Activated CD8-positive, alpha-beta memory T cell treated with anti-CD3 and anti-CD28 coated beads for 48 hours (primary cell): ENCODE measurements around the gene LEP.

Source experiments
- DNase-seq, 3 experiments: peaks; one replicate each; pipeline ENCODE4 v3.0.0-alpha.2; 2020; ENCODE audit warnings: low read depth in 2 of 3, low spot score in 2 of 3

LEP gene

DNA sequence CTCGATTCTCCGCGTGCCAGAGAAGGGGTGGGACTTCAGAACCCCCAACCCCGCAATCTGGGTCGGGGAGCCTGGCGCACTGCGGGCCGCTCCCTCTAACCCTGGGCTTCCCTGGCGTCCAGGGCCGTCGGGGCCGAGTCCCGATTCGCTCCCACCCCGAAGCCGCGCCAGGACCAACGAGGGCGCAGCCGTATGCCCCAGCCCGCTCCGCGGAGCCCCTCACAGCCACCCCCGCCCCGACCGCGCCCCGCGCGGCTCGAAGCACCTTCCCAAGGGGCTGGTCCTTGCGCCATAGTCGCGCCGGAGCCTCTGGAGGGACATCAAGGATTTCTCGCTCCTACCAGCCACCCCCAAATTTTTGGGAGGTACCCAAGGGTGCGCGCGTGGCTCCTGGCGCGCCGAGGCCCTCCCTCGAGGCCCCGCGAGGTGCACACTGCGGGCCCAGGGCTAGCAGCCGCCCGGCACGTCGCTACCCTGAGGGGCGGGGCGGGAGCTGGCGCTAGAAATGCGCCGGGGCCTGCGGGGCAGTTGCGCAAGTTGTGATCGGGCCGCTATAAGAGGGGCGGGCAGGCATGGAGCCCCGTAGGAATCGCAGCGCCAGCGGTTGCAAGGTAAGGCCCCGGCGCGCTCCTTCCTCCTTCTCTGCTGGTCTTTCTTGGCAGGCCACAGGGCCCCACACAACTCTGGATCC is at the start of gene LEP:
LEP (plus strand) TSS at position 583 of the 691 bp plus-strand sequence. CDS start 10,741 bp downstream, outside the sequence.
- DNase-seq: no peak

DNA sequence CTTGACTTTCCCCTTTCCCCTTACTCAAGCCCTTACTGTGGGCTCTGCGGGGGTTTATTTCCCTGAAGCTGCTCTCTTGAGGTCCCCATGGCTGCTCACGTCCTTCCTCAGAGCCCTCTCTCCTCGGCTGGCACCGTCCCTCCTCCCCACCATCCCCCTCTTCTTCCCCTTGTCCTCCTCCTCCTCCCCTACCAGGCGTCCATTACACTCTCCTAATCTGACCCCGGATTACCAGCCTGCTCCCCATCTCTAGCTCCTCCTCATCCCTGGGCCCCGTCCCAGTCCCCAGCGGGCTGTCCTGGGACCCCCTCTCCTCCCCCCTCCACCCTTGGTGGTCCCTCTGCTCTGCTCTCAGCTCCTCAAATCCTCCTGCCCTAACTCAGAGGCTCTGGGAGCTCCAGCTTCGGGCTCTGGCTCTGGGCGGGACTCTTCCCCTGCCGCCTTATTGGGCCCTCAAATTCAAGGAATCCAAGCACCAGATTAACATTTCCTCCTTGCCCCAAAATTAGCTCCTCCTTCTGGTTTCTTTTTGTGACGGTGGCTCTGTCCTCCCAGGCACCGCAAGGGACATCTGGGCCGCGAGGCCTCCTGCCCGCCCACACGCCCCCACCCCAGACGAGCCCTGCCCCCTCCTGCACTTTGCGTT is 48.5 kb upstream of the LEP start:
- DNase-seq: no peak

DNA sequence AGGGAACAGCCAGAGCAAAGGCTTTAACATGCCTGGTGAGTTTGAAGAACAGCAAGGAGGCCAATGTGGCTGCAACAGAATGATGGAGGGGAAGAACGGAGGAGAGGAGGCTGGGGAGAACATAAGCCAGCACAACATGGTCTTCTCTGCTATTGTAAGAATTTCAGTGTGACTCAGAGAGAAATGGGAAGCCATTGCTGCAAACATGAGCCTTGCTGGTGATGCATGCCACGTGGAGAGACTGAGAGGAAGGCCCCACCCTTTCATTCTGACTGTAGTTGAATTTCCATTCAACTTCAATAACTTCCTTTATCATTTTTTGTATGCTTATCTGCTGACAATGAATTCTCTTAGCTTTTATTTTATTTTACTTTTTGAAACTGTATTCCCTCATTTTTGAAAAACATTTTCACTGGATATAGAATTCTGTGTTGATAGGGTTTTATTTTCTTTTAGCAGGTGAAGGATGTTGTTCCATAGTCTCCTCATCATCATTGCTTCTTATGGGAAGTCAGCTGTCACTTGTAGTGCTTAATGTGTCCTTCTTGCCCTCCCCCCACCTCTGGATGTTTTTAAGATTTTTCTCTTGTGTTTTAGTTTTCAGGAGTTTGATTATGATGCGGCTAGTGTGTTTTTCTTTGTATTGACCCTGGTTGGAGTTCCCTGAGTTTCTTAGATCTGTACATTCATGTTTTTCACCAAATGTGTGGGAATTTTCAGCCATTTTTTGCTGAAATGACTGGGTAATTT is 46.4 kb upstream of the LEP start:
- no peak for DNase-seq

DNA sequence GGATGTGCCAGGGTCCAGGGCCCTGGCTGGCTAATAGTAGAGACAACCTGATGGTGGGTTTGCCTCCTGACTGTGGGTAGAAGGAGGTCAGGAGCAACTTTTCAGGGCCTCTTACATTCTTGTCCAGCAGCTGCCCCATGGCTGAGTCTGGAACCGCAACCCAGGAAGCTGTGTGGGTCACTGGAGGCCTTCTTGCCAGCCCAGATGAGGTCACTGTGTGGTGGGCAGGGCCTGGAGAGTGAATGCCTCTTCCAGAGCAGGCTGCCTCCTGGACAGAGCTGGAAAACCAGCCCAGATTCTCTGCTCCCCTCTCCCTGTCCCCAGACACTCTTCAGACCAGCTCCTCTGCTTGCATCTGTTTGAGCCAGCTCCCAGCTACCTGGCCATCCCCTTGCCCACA is 43.5 kb upstream of the LEP start:
- DNase-seq: no peak

DNA sequence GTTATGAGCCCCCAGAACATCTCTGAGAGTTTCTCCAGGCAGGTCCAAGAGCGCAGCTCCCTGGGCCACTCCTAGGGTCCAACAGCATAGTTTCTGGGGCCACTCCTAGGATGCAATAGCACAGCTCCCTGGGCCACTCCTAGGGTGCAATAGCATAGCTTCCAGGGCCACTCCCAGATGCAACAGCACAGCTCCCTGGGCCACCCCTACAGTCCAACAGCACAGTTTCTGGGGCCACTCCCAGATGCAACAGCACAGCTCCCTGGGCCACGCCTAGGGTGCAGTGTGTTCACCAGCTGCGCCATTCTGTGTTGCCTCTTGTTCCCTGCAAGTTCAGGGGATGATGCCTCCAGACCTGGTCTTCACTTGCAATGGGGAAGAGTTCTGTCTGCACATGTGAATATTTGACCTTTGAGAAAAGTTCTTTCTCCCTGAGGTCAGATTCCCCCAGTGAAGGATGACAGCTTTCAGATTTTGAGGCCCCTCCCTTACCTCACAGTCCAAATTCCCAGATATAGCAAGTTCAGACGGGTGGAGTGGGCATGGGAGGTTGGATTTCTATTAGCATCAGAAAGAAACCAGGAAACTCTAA is 43.0 kb upstream of the LEP start:
- DNase-seq: no peak

DNA sequence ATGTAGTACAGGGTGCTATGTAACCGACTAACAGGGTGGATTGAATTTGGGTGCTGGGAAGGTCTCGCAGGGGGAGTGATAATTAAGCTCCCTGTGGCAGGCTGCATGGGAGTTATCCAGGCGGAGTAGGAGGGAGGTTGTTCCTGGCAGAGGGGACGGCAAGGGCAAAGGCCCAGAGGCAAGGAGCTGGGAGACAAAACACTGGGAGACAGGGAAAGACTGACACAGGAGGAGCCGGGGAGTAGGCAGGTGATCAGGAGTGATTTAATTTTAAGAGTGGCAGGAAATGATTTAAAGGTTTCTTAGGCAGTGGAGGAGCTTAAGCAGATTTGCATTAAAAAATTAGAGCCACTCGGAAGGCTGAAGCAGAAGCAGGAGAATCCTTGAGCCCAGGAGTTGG is 40.7 kb upstream of the LEP start:
- no peak for DNase-seq

DNA sequence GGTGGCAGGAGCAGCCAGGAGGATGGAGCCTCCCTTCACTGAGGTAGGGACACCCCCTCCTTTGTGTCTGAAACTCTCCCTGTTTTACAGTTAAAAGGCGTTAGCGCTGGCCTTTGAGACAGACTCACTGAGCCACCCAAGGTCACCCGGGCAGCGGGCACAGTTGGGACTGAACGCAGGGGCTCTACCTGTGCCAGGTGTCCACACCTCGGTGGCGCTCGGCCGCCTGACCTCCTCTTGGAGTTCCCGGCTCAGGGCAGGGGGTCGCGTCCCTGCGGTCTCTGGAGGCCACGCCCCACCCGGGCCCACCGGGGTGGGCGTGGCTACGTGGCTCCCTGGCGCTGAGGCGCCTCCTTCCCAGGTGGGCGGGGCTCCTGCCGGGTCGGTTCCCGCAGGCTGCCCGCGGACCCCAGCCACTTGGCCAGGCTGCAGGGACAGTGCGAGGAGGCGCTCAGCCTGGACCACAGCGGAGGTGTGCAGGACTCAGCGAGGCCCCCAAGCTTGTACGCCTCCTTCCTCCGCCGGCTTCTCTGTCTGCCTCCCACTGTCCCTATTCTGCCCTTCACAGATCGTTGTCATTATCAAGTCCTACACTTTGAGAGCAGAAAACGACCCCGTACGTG is 39.9 kb upstream of the LEP start:
- DNase-seq: no peak

DNA sequence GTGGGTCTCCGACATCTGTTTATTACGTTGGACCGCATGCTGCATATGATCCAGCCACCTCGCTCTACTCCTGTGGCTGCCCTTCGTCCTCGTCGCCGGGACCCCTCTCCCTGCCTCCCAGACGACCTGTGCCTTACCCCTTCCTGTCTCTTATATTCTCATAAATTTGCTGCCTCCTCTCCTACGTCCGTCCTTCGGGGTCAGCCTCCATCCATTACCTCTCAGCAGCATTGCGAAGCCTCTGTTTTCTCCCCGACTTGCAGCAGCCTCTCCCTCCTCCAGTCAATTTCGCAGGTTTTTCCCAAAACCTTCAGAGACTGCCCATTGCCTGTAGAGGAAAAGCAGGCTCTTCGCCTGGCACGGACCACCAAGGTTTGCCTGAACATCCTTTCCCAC is 39.4 kb upstream of the LEP start:
- DNase-seq: no peak

DNA sequence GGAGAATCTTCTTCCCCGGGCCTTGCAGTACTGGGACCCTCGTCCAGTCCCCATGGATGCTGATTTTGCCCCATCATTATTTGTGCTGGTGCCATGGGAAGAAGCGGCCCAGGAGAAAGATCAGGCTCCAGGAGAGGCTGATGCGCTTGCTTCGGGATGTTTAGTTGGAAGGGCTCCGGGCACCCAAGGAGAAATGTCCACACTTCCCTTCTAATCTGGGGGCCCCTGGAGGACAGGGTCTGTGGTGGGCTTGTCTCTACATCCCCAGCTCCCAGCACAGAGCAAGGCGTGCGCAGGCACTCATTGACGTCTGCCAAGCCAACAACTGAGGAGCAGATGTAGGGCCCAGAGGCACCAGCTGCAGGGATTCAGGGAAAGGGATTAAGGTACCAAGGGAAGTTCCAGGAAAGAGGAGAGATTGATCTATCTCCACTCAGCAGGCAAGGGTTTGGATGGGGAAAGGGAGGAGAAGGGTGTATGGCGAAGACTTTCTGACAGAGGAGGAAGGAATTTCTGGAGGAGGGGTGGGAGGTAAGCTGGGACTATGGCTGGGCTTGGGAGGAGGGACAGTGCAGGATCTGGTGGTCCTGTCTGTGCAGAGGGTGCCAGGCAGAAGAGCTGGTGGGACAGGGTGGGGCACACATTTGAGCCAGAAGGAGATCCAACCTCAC is 38.7 kb upstream of the LEP start:
- DNase-seq: no peak

DNA sequence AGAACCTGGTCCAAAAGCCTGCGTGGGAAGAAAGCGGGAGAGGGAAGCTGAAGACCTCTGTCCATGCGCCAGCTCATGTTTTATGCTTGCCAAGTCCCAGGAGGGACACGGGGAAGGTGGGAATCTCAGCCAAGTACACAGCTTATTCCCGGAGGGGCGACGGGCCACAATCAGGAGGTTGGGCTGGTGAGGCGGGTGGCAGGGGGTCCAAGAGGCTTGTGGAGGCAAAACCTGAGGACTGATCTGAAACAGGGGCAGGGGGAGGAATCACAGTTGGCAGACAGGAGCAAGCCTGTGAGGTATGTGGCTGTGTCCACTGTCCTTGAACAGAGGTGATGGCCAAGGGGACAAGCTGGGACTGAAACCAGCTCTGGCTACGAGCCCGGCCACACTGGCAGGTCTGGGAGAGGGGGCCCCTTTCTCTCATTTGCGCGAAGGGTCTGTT is 38.0 kb upstream of the LEP start:
- no peak for DNase-seq

DNA sequence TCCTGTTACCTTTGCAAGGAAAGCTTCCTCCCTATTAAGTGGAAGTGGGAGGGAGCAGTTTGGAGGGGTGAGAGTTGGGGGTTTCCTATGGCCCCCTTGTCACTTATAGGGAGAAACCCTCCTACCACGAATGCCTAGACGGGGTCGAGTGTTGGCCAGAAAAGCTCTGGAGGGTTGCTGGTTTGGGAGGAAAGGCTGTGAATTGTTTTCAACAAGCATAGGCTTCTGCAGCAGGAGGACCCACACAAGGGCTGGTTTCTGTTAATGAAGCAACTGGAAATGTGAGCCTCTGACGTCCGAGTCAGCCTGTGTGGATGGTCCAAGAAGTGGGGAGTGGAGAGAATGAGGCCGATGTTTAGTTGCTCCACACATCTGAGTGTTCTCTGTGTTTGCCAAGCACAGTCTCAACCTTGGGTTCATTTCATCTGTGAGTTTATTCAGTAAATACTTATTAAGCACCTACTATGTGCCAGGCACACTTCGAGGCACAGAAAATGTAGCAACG is 37.3 kb upstream of the LEP start:
- DNase-seq: no peak

DNA sequence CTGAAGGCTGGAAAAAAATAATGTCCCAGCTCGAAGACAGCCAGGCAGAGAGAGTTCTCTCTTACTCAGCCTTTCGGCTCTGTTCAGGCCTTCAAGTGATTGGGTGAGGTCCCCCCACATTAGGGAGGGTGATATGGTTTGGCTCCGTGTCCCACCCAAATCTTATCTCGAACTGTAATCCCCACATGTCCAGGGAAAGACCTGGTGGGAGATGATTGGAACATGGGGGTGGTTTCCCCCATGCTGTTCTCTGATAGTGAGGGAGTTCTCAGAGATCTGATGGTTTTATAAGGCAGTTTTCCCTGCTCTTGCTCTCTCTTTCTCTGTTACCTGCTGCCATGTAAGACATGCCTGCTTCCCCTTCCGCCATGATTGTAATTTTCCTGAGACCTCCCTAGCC is 36.6 kb upstream of the LEP start:
- DNase-seq: no peak

DNA sequence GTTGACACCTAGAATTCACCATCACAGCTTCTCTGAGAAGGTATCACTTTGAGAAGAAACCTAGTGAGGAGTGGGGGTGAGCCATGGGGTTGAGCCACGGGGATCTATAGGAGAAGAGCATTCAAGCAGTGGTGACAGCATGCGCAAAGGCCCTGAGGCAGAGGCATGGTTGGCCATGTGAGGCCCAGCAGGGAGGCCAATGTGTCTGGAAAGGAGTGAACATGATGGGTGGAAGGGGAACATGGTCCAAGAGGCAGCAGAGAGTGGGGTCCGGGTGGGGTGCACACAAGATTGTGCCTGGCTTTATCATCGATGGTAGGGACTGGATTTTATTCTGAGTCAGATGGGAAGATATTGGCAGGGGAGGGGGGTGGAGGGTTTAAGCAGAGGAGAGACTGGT is 36.0 kb upstream of the LEP start:
- no peak for DNase-seq

DNA sequence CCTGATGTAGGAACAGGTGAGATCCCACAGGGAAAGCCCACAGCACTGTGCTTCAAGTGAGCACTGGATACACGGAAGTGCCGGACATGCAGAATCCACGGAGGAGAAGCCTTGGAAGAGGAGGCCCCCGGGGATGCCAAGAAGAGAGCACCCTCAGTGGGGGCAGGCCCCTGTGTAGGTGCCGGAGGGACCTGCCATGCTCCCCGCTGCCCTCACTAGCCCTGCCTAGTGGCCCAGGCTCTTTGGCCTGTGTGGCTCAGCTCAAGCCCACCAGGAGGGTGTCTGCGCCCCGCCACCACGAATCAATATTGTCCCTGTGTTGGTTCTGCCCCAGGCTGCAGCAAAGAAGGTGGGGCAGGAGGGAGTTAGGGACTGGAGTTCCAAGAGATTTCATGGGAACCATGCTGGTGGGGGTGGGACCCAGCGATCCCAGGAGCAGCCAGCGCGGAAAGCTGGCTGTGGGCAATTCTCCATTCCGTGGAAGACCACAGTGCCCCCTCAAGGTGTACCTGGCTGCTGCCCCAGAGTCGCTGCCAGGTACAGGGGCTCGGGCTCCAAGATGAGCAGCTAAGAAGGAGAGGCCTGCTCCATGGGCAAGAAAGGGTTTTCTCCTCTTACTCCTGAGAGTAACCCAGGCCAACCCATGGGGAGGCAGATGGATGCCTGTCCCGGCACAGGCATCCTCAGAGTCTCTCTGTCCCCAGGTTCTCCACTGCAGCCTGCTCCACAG is 34.9 kb upstream of the LEP start:
- DNase-seq: no peak

DNA sequence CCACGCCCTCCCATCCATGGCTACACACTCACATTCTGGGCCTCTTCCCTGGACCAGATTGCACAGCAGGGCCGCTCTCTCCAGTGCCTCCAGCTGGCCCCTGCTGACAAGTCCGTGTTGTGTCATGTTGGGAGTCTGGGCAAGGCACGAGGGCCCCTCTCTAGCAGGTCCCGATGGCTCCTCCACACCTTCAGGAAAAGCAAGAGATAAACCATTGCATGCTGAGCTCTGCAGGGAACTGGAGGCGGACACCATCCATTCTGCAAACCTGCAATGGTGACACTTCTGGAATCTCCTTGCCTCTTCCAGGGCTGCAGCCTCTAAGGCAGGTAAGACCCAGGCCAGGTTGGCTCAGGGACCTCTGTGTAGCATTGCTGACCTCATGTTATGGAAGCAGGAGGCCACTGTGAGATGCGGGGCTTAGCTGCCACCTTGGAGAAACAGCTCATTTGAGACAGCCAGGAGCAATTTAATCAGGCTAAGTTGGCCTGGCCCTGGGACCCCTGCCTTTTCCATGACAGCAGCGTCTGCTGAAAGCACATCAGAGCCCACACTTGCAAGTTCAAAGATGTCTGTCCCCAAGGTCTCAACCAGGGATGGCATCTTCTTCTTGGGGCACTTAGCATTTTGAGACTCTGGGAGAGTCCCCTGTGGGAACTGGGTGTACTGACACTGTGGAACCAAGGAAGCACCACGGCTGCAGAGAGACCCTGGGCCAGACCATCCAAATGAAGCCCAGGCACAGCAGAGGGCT is 34.2 kb upstream of the LEP start:
- DNase-seq: no peak

DNA sequence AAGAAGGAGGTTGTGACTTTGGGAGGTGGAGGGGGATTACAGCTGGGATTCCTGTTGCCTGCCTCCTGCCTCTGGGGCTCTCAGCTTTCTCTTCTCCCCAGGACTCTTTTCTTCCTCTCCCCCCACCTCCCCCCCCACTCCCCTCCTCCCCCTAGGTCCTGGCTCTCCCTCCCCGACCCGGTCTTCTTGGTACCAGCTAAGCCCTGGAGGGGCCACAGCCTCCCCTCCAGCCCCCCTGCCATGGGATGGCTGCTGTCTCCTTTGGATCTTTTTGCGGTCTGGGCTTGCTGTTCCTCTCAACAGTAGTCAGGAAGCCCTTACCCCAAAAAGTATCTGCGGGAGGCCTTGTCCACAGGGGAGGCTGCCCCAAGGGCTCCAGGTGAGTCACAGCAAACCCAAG is 33.5 kb upstream of the LEP start:
- DNase-seq: no peak

DNA sequence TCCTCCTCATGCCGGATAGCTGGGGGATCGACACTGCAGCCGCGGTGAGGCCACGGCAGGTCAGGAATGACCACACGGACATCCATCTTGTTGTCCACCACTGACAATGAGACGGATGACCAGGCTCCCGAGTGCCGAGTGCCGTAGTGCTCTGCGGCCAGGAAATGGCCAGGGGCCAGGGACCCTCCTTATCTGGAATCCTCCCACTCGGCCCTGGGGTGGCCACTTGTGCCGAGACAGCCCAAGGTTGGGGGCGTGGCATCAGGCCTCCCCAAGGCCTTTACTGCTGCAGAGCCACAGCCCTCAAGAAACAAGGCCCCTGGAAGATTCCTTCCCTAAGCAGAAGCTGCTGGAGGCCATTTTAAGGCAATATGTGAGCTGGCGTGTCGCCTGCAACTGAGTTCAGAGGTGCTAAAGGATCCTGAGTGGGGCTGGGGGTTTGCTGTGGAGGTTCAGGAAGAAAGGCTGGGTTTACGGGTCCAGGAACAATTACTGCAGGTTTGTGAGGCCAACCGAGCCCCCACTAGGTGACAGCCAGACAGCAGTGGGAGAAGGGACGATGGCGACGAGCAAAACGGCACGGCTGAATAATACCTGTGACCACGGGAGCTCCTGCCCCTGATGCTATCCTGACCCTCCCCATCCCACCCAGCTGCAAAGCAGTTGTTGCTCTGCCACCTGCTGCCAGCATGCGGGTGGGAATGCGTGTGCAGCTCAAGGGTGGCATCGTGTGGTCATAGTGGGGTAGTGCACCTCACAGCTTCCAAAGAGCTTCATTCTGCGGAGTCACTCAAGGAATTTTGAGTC is 31.6 kb upstream of the LEP start:
- peak in 2 of 3 experiments; percentile 17 to 45 for DNase-seq

DNA sequence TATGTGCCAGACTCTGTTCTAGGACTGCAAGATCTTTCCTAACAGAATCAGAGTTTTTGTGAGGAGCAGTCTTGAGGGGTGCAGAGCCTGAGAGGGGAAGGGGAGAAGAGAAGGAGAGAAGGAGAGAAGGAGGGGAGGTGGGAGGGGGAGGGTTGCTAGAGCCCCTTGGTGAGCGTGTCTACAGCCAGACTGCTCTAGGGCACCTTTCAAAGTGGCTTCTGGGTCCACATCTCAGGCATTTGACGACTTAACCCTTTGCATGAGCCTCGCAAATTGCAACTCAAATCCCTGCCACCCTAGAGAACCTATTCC is 31.1 kb upstream of the LEP start:
- no peak for DNase-seq
